H9 (cell line): ENCODE data around the gene HOXD11. TPM values are rescaled to one million over a fixed set of nuclear protein-coding genes. Genes with fewer than 3 reads are reported as not detected.

Source experiments
- DNase-seq: peaks from one replicate; pipeline ENCODE4 v3.0.0-alpha.2; 2017
- H2AFZ ChIP-seq: one replicate; pipeline ENCODE4 v1.6.1; 2013; ENCODE audit warnings: mild to moderate bottlenecking, low read length, control low read depth, moderate library complexity
- H2AK5ac ChIP-seq: 2 replicates; pipeline ENCODE4 v1.6.1; 2013; ENCODE audit warnings: low read length, control low read depth, mixed read lengths; ENCODE audit not compliant: insufficient read length
- H2BK120ac ChIP-seq: one replicate; pipeline ENCODE4 v1.6.1; 2013; ENCODE audit warnings: low read depth, mild to moderate bottlenecking, low read length, control low read depth, inconsistent platforms; ENCODE audit not compliant: poor library complexity, severe bottlenecking
- H2BK12ac ChIP-seq: 2 replicates; pipeline ENCODE4 v1.6.1; 2013; ENCODE audit warnings: low read length, control low read depth, mixed read lengths, low read depth; ENCODE audit not compliant: insufficient read length
- H2BK15ac ChIP-seq: 2 replicates; pipeline ENCODE4 v1.6.1; 2013; ENCODE audit warnings: low read depth, low read length, control low read depth
- H2BK20ac ChIP-seq: one replicate; pipeline ENCODE4 v1.6.1; 2013; ENCODE audit warnings: low read depth, mild to moderate bottlenecking, low read length, control low read depth, inconsistent platforms; ENCODE audit not compliant: poor library complexity, severe bottlenecking
- H2BK5ac ChIP-seq: 2 replicates; pipeline ENCODE4 v1.6.1; 2013; ENCODE audit warnings: low read length, control low read depth, mixed read lengths; ENCODE audit not compliant: insufficient read length
- H3K14ac ChIP-seq: 2 replicates; pipeline ENCODE4 v1.6.1; 2013; ENCODE audit warnings: low read length, control low read depth; ENCODE audit not compliant: insufficient read depth
- H3K18ac ChIP-seq: 2 replicates; pipeline ENCODE4 v1.6.1; 2013; ENCODE audit warnings: low read depth, mild to moderate bottlenecking, mixed read lengths, low read length, control low read depth; ENCODE audit not compliant: insufficient read length
- H3K23ac ChIP-seq: 2 replicates; pipeline ENCODE4 v1.6.1; 2013; ENCODE audit warnings: low read length, control low read depth, mixed read lengths, low read depth; ENCODE audit not compliant: insufficient read length
- H3K23me2 ChIP-seq: 2 replicates; pipeline ENCODE4 v1.6.1; 2013; ENCODE audit warnings: low read depth, mild to moderate bottlenecking, mixed read lengths, low read length, control low read depth; ENCODE audit not compliant: insufficient read length, poor library complexity, severe bottlenecking
- H3K27ac ChIP-seq: 2 replicates; pipeline ENCODE4 v1.5.1; 2013; ENCODE audit warnings: low read length, control low read depth, mixed read lengths, low read depth; ENCODE audit not compliant: insufficient read length
- H3K27me3 ChIP-seq: 2 replicates; pipeline ENCODE4 v1.6.1; 2013; ENCODE audit warnings: low read length, control low read depth, inconsistent platforms; ENCODE audit not compliant: insufficient read depth
- H3K4ac ChIP-seq: 2 replicates; pipeline ENCODE4 v1.6.1; 2013; ENCODE audit warnings: low read depth, mild to moderate bottlenecking, control low read depth, inconsistent platforms, low read length, moderate library complexity
- H3K4me1 ChIP-seq: 2 replicates; pipeline ENCODE4 v1.6.1; 2013; ENCODE audit warnings: low read length, control low read depth, inconsistent platforms; ENCODE audit not compliant: insufficient read depth
- H3K4me2 ChIP-seq: 2 replicates; pipeline ENCODE4 v1.6.1; 2013; ENCODE audit warnings: low read length, control low read depth, mixed read lengths; ENCODE audit not compliant: insufficient read length, insufficient read depth
- H3K56ac ChIP-seq: 2 replicates; pipeline ENCODE4 v1.6.1; 2013; ENCODE audit warnings: low read depth, mild to moderate bottlenecking, mixed read lengths, low read length, control low read depth; ENCODE audit not compliant: insufficient read length
- H3K79me1 ChIP-seq: 2 replicates; pipeline ENCODE4 v1.6.1; 2013; ENCODE audit warnings: low read depth, mild to moderate bottlenecking, moderate library complexity, low read length, control low read depth, inconsistent platforms; ENCODE audit not compliant: insufficient read depth, poor library complexity, severe bottlenecking
- H3K79me2 ChIP-seq: 2 replicates; pipeline ENCODE4 v1.6.1; 2013; ENCODE audit warnings: low read length, control low read depth, inconsistent platforms; ENCODE audit not compliant: insufficient read depth
- H3K9ac ChIP-seq: 2 replicates; pipeline ENCODE4 v1.6.1; 2013; ENCODE audit warnings: low read length, control low read depth, mixed read lengths; ENCODE audit not compliant: insufficient read length; ENCODE audit errors: extremely low read depth
- H3K9me3 ChIP-seq: one replicate; pipeline ENCODE4 v1.6.1; 2013; ENCODE audit warnings: low read depth, low read length, inconsistent platforms; ENCODE audit not compliant: control insufficient read depth
- H3T11ph ChIP-seq: one replicate; pipeline ENCODE4 v1.6.1; 2013; ENCODE audit warnings: mild to moderate bottlenecking, low read length, control low read depth, inconsistent platforms
- H4K20me1 ChIP-seq: one replicate; pipeline ENCODE4 v1.6.1; 2013; ENCODE audit not compliant: control insufficient read depth, insufficient read length, insufficient read depth
- H4K5ac ChIP-seq: 2 replicates; pipeline ENCODE4 v1.6.1; 2013; ENCODE audit warnings: low read depth, mild to moderate bottlenecking, mixed read lengths, low read length, control low read depth; ENCODE audit not compliant: insufficient read length
- H4K8ac ChIP-seq: replicated peaks from 2 replicates; pipeline ENCODE4 v1.6.1; 2013; ENCODE audit warnings: low read length, control low read depth, mixed read lengths, low read depth; ENCODE audit not compliant: insufficient read length
- H4K91ac ChIP-seq: 2 replicates; pipeline ENCODE4 v1.6.1; 2013; ENCODE audit warnings: low read depth, mild to moderate bottlenecking, moderate library complexity, mixed read lengths, low read length, control low read depth; ENCODE audit not compliant: insufficient read length
- H3K27ac Mint-ChIP-seq, 3 experiments: 2 replicates in 2 of 3; 3 replicates in 1 of 3; pipeline ENCODE4 v1.8.0; 2020 to 2021; ENCODE audit warnings: mixed read lengths in 3 of 3, mild to moderate bottlenecking in 1 of 3, moderate library complexity in 1 of 3
- H3K27me3 Mint-ChIP-seq: 2 replicates; pipeline ENCODE4 v1.8.0; 2021; ENCODE audit warnings: low read depth, mild to moderate bottlenecking, moderate library complexity, mixed read lengths
- H3K36me3 Mint-ChIP-seq, 3 experiments: 2 replicates in 2 of 3; 3 replicates in 1 of 3; pipeline ENCODE4 v1.8.0; 2020 to 2021; ENCODE audit warnings: low read depth in 3 of 3, mixed read lengths in 3 of 3; ENCODE audit not compliant: insufficient read depth in 1 of 3
- H3K4me1 Mint-ChIP-seq, 2 experiments: 2 replicates each; pipeline ENCODE4 v1.8.0; 2020; ENCODE audit warnings: mixed read lengths in 2 of 2
- H3K4me3 Mint-ChIP-seq, 2 experiments: 2 replicates in 1 of 2; 3 replicates in 1 of 2; pipeline ENCODE4 v1.8.0; 2020 to 2021; ENCODE audit warnings: mild to moderate bottlenecking in 2 of 2, mixed read lengths in 2 of 2, moderate library complexity in 1 of 2
- H3K9me3 Mint-ChIP-seq, 2 experiments: 2 replicates in 1 of 2; 3 replicates in 1 of 2; pipeline ENCODE4 v1.8.0; 2020; ENCODE audit warnings: mild to moderate bottlenecking in 2 of 2, mixed read lengths in 2 of 2, moderate library complexity in 1 of 2
- CTCF ChIP-seq: fragments of 200-600 bp; sonication (generic); conservative IDR thresholded peaks from 3 replicates; pipeline ENCODE4 v1.8.0; 2021; ENCODE audit warnings: antibody characterized with exemption, mild to moderate bottlenecking
- WGBS: extraction: QIAGEN DNeasy Blood & Tissue Kit; methylation state at CpG from one replicate; pipeline ENCODE4 v1.1.7; 2013; ENCODE audit warnings: missing lambda C conversion rate, low lambda C conversion rate, mixed read lengths; ENCODE audit not compliant: insufficient read length; ENCODE audit errors: extremely low coverage; 5-methylcytosine and 5-hydroxymethylcytosine counted together
- total RNA-seq: library from RNA; stranded (reverse); gene quantifications from 2 replicates; pipeline ENCODE4 v1.2.1, GENCODE V29; 2021

Gene HOXD11
- total RNA-seq, 1 experiment from 2014 or later = not detected

GRCh38 chr2:176125772-176126054, 18.6 kb downstream of the HOXD11 start:
- H3K4me1 ChIP-seq = no peaks in the 10 kb centered on the region
- no peak overlapping the region for H3T11ph ChIP-seq
- H3K79me1 ChIP-seq = no peaks in the 10 kb centered on the region
- no peak overlapping the region for H3K56ac ChIP-seq
- peak; percentile 30 for DNase-seq
- no peak overlapping the region for H3K27ac ChIP-seq
- no peaks in the 10 kb centered on the region for H4K20me1 ChIP-seq
- H4K5ac ChIP-seq = no peak overlapping the region
- no peaks in the 10 kb centered on the region for H3K79me2 ChIP-seq
- no peak overlapping the region for H2BK5ac ChIP-seq
- H3K36me3 Mint-ChIP-seq = no peaks in the 10 kb centered on the region; a peak in 2 of 7 replicates
- H3K27ac Mint-ChIP-seq = no peak overlapping the region
- H3K4me2 ChIP-seq = no peak overlapping the region
- H2BK15ac ChIP-seq = no peak overlapping the region
- H2AK5ac ChIP-seq = no peak overlapping the region
- H2BK20ac ChIP-seq = no peak overlapping the region
- no peak overlapping the region for H2BK120ac ChIP-seq
- no peak overlapping the region for H2AFZ ChIP-seq
- peaks cover 97% of the 10 kb centered on the region for H3K27me3 Mint-ChIP-seq
- no peak overlapping the region for H4K91ac ChIP-seq
- H3K18ac ChIP-seq = no peak overlapping the region
- H3K9me3 ChIP-seq = no peaks in the 10 kb centered on the region
- no peak overlapping the region for H4K8ac ChIP-seq
- no CpG with 5 or more reads among the region's 6 CpGs for WGBS
- H3K4me1 Mint-ChIP-seq = peaks cover 12 to 22% of the 10 kb centered on the region in 2 experiments
- H3K4me3 Mint-ChIP-seq = no peak overlapping the region
- H2BK12ac ChIP-seq = no peak overlapping the region
- no peak overlapping the region for H3K4ac ChIP-seq
- peaks cover 91% of the 10 kb centered on the region for H3K27me3 ChIP-seq
- H3K14ac ChIP-seq = no peak overlapping the region
- H3K23me2 ChIP-seq = no peaks in the 10 kb centered on the region
- no peak overlapping the region for H3K9ac ChIP-seq
- no peak overlapping the region for H3K23ac ChIP-seq
- H3K9me3 Mint-ChIP-seq = peaks cover 0 to 13% of the 10 kb centered on the region in 2 experiments; a peak in 4 of 5 replicates
- no peak for TF ChIP-seq CTCF
